ENCODE results near the gene MYO5B.

Gene MYO5B

DNA sequence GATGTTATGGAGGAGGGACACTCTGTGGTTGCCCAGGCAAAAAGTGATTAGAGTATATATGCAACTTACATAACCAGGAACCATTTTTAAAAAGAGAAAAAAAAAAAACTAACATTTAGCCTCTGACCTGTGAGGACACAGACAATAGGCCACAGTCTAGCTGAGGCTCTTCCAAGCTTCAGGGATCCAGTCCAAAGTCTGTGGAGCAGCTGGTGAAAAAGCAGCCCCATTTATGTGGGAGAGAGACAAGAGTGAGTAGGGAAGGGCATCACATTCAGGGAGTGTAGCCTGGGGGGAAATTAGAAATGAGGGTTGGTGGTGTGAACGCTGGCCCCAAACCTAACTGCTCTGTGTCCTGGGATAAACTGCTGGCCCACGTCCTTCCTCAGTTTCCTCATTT, 122.8 kb downstream of the MYO5B start:
- TF ChIP-seq, protein P1, sequence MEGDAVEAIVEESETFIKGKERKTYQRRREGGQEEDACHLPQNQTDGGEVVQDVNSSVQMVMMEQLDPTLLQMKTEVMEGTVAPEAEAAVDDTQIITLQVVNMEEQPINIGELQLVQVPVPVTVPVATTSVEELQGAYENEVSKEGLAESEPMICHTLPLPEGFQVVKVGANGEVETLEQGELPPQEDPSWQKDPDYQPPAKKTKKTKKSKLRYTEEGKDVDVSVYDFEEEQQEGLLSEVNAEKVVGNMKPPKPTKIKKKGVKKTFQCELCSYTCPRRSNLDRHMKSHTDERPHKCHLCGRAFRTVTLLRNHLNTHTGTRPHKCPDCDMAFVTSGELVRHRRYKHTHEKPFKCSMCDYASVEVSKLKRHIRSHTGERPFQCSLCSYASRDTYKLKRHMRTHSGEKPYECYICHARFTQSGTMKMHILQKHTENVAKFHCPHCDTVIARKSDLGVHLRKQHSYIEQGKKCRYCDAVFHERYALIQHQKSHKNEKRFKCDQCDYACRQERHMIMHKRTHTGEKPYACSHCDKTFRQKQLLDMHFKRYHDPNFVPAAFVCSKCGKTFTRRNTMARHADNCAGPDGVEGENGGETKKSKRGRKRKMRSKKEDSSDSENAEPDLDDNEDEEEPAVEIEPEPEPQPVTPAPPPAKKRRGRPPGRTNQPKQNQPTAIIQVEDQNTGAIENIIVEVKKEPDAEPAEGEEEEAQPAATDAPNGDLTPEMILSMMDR (IDR thresholded peaks at IDR 0.05; ENCODE audit: low read depth, low read length, poor library complexity, severe bottlenecking): no peak
- no peak for TF ChIP-seq EZH2phosphoT487 (IDR thresholded peaks at IDR 0.05; ENCODE audit: borderline replicate concordance, low read length)
- Histone ChIP-seq H3K4me1 (ENCODE audit: control insufficient read depth, low read length) (no peaks in the 10 kb centered on the region), H3K9me3 (ENCODE audit: control insufficient read depth, insufficient read depth, low read length) (no peaks in the 10 kb centered on the region), H3K27me3 (ENCODE audit: control insufficient read depth, low read length) (no peaks in the 10 kb centered on the region), H4K20me1 (ENCODE audit: control insufficient read depth, insufficient read depth, low read depth, low read length) (no peaks in the 10 kb centered on the region), H3K4me3 (ENCODE audit: low read length) (no peak overlapping the region), H3F3A (ENCODE audit: control insufficient read depth, insufficient read depth) (no peaks in the 10 kb centered on the region), H3K27ac (ENCODE audit: low read depth, low read length) (no peak overlapping the region), H3K4me2 (ENCODE audit: low read length) (no peak overlapping the region), H3K9me2 (replicated peaks; ENCODE audit: control insufficient read depth, low read length) (no peaks in the 10 kb centered on the region), H3K79me2 (ENCODE audit: control insufficient read depth, low read length) (no peaks in the 10 kb centered on the region), H3K36me3 (ENCODE audit: control insufficient read depth, low read length) (no peaks in the 10 kb centered on the region)

DNA sequence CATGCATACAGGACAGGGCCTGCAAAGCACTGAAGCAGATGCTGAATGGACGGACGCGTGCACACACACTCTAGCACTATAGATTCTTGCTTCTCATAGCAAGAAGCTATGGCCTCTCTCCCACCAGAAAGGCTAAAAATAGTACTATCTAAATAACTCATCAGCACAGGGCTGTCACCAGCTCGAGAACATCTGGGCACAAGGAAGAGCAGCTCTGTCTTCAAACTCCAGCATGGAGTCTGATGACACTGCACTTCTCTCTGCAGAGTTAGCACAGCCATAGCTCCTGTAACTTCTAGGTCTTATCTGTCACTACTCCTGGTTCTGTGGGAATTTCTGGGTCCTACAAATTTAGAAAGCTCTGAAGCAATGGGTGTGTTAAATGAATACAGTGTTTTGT, 123.5 kb downstream of the MYO5B start:
- no peaks in the 10 kb centered on the region for H3K36me3 ChIP-seq (ENCODE audit: control insufficient read depth, low read length)
- H3K9me3 ChIP-seq (ENCODE audit: control insufficient read depth, insufficient read depth, low read length): no peaks in the 10 kb centered on the region
- no peak overlapping the region for H3K27ac ChIP-seq (ENCODE audit: low read depth, low read length)
- no peak overlapping the region for H3K4me3 ChIP-seq (ENCODE audit: low read length)
- no peak overlapping the region for H3K4me2 ChIP-seq (ENCODE audit: low read length)
- H3K4me1 ChIP-seq (ENCODE audit: control insufficient read depth, low read length): no peaks in the 10 kb centered on the region
- no peaks in the 10 kb centered on the region for H4K20me1 ChIP-seq (ENCODE audit: control insufficient read depth, insufficient read depth, low read depth, low read length)
- H3K27me3 ChIP-seq (ENCODE audit: control insufficient read depth, low read length): 0 out of 2 replicates have a peak, but pooled peaks cover 2% of the 10 kb centered on the region
- TF ChIP-seq, protein P1 (IDR thresholded peaks at IDR 0.05; ENCODE audit: low read depth, low read length, poor library complexity, severe bottlenecking): no peak
- TF ChIP-seq EZH2phosphoT487 (IDR thresholded peaks at IDR 0.05; ENCODE audit: borderline replicate concordance, low read length): no peak
- H3K79me2 ChIP-seq (ENCODE audit: control insufficient read depth, low read length): no peaks in the 10 kb centered on the region
- H3F3A ChIP-seq (ENCODE audit: control insufficient read depth, insufficient read depth): no peaks in the 10 kb centered on the region
- no peaks in the 10 kb centered on the region for H3K9me2 ChIP-seq (replicated peaks; ENCODE audit: control insufficient read depth, low read length)

DNA sequence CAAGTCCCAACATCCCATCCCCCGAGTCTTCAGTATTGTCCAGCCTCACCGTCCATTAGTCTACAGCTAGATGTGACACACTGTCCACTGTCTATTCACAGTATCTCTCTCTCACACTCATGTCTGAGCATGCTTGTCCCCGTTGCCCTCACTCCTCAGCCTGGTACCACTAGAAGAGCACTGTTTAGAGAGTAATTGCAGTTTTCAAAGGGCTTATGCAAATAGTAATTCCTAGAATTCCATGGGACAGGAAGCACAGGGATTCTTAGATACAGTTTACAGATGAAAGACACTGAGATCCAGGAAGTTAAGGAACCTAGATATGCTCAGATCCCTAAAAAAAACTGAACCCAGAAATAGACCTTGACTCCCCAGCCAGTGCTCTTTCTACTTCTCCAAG, 125.5 kb downstream of the MYO5B start:
- Histone ChIP-seq H3K36me3 (ENCODE audit: control insufficient read depth, low read length) (no peaks in the 10 kb centered on the region), H3K27me3 (ENCODE audit: control insufficient read depth, low read length) (0 out of 2 replicates have a peak, but pooled peaks cover 2% of the 10 kb centered on the region), H4K20me1 (ENCODE audit: control insufficient read depth, insufficient read depth, low read depth, low read length) (no peaks in the 10 kb centered on the region), H3F3A (ENCODE audit: control insufficient read depth, insufficient read depth) (no peaks in the 10 kb centered on the region), H3K4me3 (ENCODE audit: low read length) (no peak overlapping the region), H3K4me2 (ENCODE audit: low read length) (no peak overlapping the region), H3K4me1 (ENCODE audit: control insufficient read depth, low read length) (no peaks in the 10 kb centered on the region), H3K9me2 (replicated peaks; ENCODE audit: control insufficient read depth, low read length) (no peaks in the 10 kb centered on the region), H3K79me2 (ENCODE audit: control insufficient read depth, low read length) (no peaks in the 10 kb centered on the region), H3K9me3 (ENCODE audit: control insufficient read depth, insufficient read depth, low read length) (no peaks in the 10 kb centered on the region), H3K27ac (ENCODE audit: low read depth, low read length) (no peak overlapping the region)
- TF ChIP-seq, protein P1 (IDR thresholded peaks at IDR 0.05; ENCODE audit: low read depth, low read length, poor library complexity, severe bottlenecking): no peak
- TF ChIP-seq EZH2phosphoT487 (IDR thresholded peaks at IDR 0.05; ENCODE audit: borderline replicate concordance, low read length): no peak

All from DOHH2 (cell line).